AG09319 (cell line): ENCODE data around the gene CTNNA3.

ENCODE experiments used
- DNase-seq: peaks from one replicate; pipeline ENCODE4 v3.0.0-alpha.2; 2010; ENCODE audit warnings: low read depth; ENCODE audit errors: extremely low read depth
- TF ChIP-seq, protein P1 (sequence below): IDR thresholded peaks from 2 replicates; pipeline ENCODE4 v1.5.1; 2011; ENCODE audit warnings: low read depth, mild to moderate bottlenecking, inconsistent platforms, low read length, moderate library complexity

CTNNA3 gene

GRCh38 chr10:67473850-67474633 lies 222.0 kb downstream of the CTNNA3 start:
- DNase-seq, result no peak
- TF ChIP-seq, protein P1, sequence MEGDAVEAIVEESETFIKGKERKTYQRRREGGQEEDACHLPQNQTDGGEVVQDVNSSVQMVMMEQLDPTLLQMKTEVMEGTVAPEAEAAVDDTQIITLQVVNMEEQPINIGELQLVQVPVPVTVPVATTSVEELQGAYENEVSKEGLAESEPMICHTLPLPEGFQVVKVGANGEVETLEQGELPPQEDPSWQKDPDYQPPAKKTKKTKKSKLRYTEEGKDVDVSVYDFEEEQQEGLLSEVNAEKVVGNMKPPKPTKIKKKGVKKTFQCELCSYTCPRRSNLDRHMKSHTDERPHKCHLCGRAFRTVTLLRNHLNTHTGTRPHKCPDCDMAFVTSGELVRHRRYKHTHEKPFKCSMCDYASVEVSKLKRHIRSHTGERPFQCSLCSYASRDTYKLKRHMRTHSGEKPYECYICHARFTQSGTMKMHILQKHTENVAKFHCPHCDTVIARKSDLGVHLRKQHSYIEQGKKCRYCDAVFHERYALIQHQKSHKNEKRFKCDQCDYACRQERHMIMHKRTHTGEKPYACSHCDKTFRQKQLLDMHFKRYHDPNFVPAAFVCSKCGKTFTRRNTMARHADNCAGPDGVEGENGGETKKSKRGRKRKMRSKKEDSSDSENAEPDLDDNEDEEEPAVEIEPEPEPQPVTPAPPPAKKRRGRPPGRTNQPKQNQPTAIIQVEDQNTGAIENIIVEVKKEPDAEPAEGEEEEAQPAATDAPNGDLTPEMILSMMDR, result no peak

- TF ChIP-seq, protein P1, result no peak
- no peak for DNase-seq
These were observed 225.0 kb downstream of the CTNNA3 start for GRCh38 chr10:67471022-67471421.

DNA sequence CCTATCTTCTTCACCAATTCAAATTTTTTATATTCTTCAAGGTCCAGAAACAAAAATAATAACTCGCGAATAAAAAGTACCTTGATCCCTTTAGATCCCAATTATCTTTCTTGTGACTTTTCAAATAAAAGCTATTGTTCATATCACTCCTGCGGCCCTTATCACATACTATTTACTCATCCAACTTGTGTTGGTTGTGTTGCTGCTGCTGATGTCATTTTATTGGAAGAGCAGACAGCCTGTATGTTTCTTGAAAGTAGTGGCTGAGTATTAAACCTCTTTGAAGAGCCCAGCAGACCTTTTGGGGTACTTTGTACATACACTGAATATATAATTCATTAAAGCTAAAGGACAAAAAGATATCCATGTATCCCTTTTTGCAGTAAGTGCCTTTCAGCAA lies 231.7 kb downstream of the CTNNA3 start:
- TF ChIP-seq, protein P1, result no peak
- DNase-seq, result no peak

DNA sequence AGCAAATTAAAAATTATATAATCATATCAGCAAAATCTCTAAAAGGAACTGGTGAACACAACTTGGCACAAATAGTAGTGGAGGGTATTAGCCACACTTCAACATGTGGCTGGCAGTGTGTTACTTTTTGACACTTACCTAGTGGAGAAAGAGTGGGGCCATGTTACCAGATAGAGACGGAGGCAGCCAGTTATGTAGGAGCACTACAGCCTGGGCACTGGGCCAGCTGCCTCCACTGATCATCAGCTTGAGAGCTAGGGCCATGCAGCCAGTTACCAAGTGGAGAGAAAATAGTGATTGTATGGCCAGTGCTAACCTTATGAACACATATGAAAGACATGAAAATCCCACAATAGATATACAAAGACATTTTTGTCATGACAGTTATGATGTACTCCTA lies 243.1 kb downstream of the CTNNA3 start:
- no peak for DNase-seq
- TF ChIP-seq, protein P1, result no peak

DNA sequence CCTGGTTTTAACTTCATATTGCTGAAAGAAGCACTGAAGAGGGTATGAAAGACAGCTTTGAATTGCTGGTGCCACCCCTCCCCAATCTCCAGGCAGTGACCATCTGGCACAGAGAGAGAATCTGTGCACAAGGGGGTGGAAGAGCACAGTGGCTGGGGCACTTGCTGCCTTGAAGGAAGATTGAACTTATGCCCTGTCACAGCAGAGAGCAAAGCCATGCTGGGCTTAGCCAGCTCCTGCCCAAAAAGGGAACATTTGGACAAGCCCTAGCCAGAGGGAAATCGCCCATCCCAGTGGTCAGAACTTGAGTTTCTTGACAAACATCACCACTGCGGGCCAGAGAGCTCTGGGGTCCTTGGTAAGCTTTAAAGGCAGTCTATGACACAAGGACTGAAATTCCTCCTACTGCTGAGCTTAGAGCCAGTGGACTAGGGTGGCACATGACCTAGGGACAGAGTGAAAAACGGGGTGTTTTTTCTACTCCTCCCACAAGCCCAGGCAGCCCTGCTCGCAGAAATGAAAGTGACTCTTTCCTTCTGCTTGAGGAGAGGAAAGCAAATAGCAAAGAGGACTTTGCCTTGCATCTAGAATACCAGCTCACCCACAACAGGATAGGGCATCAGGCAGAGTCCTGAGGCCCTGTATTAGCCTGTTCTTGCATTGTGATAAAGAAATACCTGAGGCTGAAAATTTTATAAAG lies 257.2 kb downstream of the CTNNA3 start:
- TF ChIP-seq, protein P1, result no peak

GRCh38 chr10:67433276-67433675 lies 262.7 kb downstream of the CTNNA3 start:
- no peak for DNase-seq
- TF ChIP-seq, protein P1, result no peak

More for the DNA sequence above, 257.2 kb downstream of the CTNNA3 start:
- no peak for DNase-seq

DNA sequence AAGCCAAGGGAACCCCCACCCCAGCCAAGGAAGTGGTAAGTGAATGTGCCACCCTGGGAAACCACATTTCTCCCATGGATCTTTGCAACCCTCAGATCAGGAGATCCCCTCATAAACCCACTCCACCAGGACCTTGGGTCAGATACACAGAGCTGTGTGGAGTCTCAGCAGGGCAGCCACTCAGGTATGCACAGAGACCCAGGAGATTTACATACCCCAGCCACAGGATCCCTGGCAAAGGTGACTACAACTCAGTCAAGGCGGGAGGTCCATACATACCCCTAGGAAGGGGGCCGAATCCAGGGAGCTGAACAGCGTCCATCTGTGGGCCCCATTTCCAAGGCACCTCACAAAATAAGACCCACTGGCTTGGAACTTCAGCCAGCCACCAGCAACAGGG lies 293.4 kb downstream of the CTNNA3 start:
- TF ChIP-seq, protein P1, result no peak

More for the DNA sequence above, 293.4 kb downstream of the CTNNA3 start:
- DNase-seq, result no peak
